ENCODE data around the gene DNAL4.

DNAL4 gene

DNA sequence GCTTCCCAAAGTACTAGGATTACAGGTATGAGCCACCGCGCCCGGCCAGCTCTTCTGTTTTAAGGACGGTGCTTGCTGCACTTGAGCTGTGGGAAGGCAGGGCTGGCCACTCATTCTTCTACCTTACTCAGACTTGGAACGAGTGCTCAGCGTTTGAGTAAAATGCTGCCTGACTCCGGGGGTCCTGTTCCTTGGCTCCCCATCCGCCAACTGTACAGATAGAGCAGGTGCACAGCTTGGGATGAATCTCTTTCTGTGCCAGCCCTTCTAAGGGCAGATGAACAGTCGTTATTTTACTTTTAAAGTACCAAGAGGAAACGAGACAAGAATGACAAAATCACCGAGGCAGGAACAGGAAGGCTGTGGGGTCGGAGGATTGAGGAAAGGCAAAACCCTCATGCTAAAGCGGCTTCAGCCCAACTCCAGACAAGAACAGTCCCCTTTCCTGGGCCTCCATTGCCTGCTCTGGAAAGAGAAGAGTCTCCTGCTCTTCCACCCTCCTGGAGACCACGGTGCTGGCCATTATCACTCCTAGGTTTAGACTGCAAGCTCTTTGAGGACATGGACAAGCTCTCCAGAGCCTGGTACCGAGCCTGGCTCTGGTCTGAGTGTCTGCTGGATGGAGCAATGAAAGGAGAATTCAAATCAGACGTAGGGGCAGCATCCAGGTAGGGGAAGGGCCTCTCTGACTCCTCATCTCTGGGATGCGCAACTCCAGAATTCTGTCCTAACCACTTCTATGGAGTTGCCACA is 37.1 kb downstream of the DNAL4 start:
- DNase-seq, result peak; percentile 53

GRCh38 chr22:38755911-38756532 is 37.9 kb downstream of the DNAL4 start, which contains the start of gene SUN2:
SUN2 (minus strand) TSS chr22:38755998; CDS start chr22:38752628, 3,370 bp downstream.
- peak; percentile 94 for DNase-seq

DNA sequence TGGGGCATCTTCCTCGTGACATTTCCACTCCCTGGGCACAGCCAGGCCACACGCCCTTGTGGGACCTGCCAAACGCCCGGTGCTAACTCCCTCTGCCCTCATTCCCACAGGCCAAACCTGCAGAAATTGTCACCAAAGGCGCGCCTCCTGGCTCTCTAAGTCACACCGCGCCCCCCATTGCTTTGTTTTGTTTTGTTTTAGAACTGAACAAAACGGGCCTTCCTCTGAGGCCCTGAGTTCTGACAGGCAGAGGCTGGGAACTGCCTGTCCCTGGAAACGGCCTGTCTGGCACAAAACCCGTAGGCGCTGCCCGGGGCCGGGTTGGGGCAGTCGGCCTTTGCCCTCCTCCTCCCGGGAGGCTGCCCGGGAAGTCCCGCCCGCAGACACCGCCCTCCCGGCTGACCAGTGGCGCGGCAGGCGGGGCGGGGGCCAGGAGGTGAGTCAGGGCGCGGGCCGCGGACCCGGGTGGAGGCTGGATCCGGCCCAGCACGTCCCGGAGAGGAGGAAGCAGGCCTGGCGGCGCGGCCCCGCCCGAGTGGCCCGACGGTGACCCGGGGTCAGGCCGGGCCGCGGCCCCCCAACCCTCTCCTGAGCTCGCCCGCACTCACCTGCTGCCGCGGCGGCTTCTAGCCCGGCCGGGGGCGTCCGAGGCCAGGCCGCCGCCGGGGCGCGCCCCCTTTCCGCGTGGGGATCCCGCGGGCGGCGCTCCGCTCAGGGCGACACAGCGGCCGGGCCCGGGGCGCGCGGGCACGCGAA is 38.6 kb downstream of the DNAL4 start:
- peak; percentile 95 for DNase-seq

GRCh38 chr22:38754751-38755154 is 39.2 kb downstream of the DNAL4 start:
- DNase-seq, result peak; percentile 89

DNA sequence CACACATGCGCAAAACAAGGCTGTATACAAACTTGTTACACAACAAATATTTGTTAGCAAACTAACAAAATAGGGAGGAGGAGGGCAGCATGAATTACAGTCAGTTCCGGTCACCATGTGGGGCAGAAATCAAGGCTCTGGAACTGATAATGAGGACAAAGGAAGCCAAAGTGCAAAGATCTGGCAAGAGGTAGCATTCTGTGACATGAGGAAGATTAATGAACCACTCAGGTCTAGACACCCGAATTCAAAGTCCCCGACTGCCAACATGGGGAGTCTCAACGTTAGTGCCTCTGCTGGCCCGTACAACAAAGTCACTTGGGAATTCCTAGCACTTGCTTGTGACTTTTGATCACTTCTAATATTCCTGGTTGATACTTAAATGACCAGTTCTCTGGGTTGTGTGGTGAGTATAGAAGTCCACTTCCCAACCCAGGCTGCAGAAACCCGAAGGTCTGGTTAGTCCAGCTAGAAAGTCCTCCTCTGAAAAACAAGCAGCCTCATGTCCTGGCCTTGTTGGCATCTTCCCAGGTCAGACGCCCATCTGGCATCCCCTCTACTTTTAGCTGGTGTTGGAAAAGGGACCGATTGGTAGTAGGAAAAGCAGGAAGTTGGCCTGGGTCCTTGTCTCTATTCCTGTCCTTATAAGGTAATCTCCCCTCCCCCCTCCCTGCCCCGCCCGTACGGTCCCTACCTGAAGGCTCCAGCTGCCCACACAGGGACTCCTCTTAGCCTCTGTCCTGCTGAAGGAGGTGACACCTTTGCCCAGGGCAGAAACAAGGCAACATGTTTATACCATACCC is 39.8 kb downstream of the DNAL4 start:
- DNase-seq, result no peak

DNA sequence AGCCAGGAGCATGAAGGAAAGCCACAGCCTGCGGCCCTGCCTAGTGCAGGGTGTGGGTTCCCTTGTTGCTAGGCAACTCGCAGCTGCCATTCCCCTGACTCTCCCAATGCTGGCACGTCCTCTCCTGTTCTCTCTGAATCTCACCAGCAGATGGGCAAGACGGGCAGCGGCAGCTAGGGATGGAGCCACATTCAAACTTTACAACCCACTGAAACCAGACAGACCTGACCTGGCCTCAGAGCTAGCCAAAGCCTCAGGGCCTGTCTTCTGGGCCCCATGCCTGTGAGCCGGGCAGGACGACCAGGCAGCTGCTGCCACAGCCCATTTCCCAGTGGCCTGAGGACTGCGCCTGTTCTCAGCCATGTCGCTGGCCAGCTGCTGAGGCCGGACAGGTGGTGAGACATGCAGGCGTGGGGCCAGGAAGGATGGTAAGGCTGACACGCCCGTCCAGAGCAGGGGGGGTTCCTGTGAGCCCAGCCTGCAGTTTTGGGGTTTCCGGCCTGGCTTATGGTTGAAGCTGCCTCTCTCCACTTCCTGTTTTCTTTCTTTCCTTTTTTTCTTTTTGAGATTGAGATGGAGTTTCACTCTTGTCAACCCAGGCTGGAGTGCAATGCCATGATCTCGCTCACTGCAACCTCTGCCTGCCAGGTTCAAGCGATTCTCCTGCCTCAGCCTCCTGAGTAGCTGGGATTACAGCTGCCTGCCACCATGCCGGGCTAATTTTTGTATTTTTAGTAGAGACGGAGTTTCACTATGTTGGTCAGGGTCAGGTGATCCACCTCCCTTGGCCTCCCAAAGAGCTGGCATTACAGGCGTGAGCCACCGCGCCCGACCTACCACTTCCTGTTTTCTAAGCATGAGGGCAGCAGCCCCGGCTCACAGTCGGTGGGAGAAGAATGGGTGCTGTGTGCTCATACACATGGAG is 42.3 kb downstream of the DNAL4 start:
- peak; percentile 83 for DNase-seq

- DNase-seq, result no peak
These were observed 42.9 kb downstream of the DNAL4 start for GRCh38 chr22:38751066-38751421.

- no peak for DNase-seq
These were observed 43.3 kb downstream of the DNAL4 start for GRCh38 chr22:38750638-38751037.

GRCh38 chr22:38750104-38750503 is 43.8 kb downstream of the DNAL4 start:
- no peak for DNase-seq

GRCh38 chr22:38748487-38749136 is 45.3 kb downstream of the DNAL4 start:
- no peak for DNase-seq

- no peak for DNase-seq
These were observed 48.1 kb downstream of the DNAL4 start for GRCh38 chr22:38745676-38746460.

GRCh38 chr22:38744981-38745380 is 49.0 kb downstream of the DNAL4 start:
- no peak for DNase-seq

GRCh38 chr22:38742176-38742942 is 51.6 kb downstream of the DNAL4 start:
- no peak for DNase-seq

- DNase-seq, result no peak
These were observed 52.4 kb downstream of the DNAL4 start for GRCh38 chr22:38741576-38741975.

DNA sequence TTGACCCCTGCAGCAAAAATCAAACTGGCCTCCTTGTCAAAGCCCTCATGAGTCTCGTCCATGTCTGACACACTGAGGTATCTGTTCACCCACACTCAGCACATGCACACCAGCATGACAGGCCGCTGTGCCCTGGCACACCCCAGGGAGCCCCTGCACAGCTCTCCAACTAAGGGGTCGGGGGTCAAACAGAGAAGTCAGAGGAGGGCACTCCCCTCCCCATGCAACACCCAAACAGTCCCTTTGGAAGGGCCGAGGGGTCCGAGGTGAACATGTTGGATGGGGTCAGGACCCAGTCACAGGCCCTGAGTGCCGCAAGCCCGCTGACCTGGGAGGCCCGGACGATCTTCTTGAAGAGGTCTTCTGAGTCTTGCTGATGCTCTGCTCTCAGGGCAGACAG is 52.8 kb downstream of the DNAL4 start:
- no peak for DNase-seq

DNA sequence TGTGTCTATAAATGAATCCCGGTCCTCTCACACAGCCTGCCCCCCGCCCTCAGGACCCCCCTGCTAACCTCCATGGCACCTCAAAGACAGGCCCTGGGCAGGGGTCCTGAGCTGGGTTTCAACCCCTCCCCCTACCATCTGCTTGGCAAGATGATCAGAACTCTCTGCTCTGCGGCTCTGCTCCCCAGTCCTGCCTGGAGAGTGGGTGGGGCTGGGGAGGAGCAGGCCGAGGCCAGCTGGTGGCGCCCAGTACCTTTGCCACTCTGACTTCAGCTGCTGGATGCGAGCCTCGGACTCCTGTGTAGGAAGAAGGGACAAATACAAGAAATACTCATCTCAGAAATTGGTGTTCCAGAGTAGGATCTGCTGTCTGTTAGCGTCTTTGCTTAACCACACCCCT is 53.2 kb downstream of the DNAL4 start:
- no peak for DNase-seq

DNA sequence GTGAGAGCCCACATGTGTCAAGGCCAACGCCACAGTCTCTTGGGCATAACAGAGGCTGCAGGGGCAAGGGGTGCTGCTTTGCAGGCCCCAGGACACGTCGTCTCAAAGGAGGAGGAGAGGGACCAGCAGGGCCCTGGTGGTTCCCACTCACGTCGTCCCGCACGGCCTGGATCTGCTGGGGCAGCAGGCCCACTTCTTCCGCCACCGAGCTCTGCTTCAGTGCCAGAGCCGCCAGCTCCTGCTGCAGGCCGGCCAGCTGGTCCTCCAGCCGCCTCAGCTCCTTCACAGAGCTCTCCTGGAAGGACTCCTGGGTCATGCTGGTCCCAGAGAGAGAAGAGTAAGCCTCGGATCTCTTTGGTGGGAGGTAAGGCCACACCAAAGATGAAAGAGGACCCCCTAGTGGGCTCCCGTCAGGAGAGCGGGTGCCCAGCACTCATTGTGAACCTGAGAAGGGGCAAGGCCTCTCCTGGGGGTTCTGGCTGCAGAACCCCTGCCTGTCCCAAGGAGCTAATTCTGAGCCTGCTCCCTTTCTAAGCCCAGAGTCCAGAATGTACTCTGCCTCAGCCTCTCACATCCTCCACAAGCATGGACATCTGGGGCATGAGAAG is 53.7 kb downstream of the DNAL4 start:
- no peak for DNase-seq

DNA sequence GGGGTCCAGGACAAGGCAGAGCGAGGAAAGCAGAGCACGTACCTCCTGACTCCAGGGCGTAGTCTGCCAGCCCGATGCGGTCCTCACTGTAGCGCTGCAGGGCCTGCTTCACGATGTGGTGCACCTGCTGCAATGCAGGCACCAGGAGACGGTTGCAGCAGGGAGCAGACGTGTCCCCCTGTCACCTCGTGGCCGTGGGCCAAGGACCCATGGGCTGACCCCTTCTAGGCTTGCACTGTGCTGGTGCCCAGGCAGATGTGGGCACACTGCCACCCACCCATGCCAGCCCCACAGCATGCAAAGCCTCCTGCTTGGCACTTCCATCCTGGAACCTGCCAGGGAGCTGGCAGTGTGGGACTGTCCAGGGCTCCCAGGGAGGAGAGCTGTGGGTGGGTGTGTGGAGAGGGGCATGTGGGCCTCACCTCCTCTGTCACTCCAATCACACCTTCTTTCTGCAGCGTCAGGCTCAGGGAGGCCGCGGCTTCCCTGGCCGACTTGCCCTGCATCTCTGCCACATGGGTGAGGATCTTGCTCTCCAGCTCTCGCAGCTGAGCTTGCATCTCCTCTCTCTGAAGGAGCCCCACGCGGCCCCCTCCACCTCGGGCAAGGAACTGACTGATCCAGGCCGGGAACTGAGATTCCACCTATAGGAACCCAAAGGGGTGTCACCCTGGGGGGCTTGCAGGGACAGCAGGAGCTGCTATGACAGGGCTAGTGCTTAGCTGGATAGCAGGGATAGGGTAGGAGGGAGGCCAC is 54.5 kb downstream of the DNAL4 start:
- DNase-seq, result no peak

Data from suppressor macrophage treated with lipopolysaccharide for 4 hours (primary cell).